ENCODE measurements around the gene UGT1A3. TPM values are rescaled to one million over a fixed set of nuclear protein-coding genes. Genes with fewer than 3 reads are reported as not detected.

UGT1A3 gene
- total RNA-seq, 1 experiment from 2014 or later: 5.9 TPM

GRCh38 chr2:233789554-233789953 lies 60.7 kb downstream of the UGT1A3 start:
- Mint-ChIP-seq H3K27ac (ENCODE audit: unreplicated experiment) (no peak overlapping the region), H3K9me3 (ENCODE audit: low read depth, unreplicated experiment) (peaks cover 6% of the 10 kb centered on the region), H3K4me1 (ENCODE audit: low read depth, unreplicated experiment) (no peaks in the 10 kb centered on the region), H3K27me3 (ENCODE audit: unreplicated experiment) (peaks cover 10% of the 10 kb centered on the region), H3K36me3 (ENCODE audit: insufficient read depth, unreplicated experiment) (peaks cover 6% of the 10 kb centered on the region), H3K4me3 (ENCODE audit: low read depth, unreplicated experiment) (no peak overlapping the region)
- CTCF ChIA-PET: no interaction called here
- no TSS peak for BruUV-seq (replicated peaks)
- no peak for TF ChIP-seq CTCF (IDR thresholded peaks at IDR 0.05; ENCODE audit: unreplicated experiment)
- intact Hi-C loops (cut with micrococcal nuclease; ENCODE audit: unreplicated experiment): no loop called here
- no peak for DNase-seq

GRCh38 chr2:233791151-233791882 lies 62.5 kb downstream of the UGT1A3 start:
- BruUV-seq (replicated peaks): no TSS peak
- CTCF ChIA-PET: interaction anchor here (1.0 kb wide), 1 partner anchor 224 kb away, joined by 18 read pairs; no protein-coding TSS in a partner anchor
- peaks cover 10% of the 10 kb centered on the region for H3K27me3 Mint-ChIP-seq (ENCODE audit: unreplicated experiment)
- H3K4me3 Mint-ChIP-seq (ENCODE audit: low read depth, unreplicated experiment): no peak overlapping the region
- no peak for DNase-seq
- peaks cover 6% of the 10 kb centered on the region for H3K36me3 Mint-ChIP-seq (ENCODE audit: insufficient read depth, unreplicated experiment)
- TF ChIP-seq CTCF (IDR thresholded peaks at IDR 0.05; ENCODE audit: unreplicated experiment): no peak
- intact Hi-C loops (cut with micrococcal nuclease; ENCODE audit: unreplicated experiment): no loop called here
- H3K4me1 Mint-ChIP-seq (ENCODE audit: low read depth, unreplicated experiment): no peaks in the 10 kb centered on the region
- H3K9me3 Mint-ChIP-seq (ENCODE audit: low read depth, unreplicated experiment): peaks cover 2% of the 10 kb centered on the region
- H3K27ac Mint-ChIP-seq (ENCODE audit: unreplicated experiment): no peak overlapping the region

GRCh38 chr2:233791883-233792329 lies 63.1 kb downstream of the UGT1A3 start:
- DNase-seq: no peak
- intact Hi-C loops (cut with micrococcal nuclease; ENCODE audit: unreplicated experiment): no loop called here
- no TSS peak for BruUV-seq (replicated peaks)
- Mint-ChIP-seq H3K27me3 (ENCODE audit: unreplicated experiment) (peaks cover 10% of the 10 kb centered on the region), H3K9me3 (ENCODE audit: low read depth, unreplicated experiment) (no peaks in the 10 kb centered on the region), H3K4me3 (ENCODE audit: low read depth, unreplicated experiment) (no peak overlapping the region), H3K4me1 (ENCODE audit: low read depth, unreplicated experiment) (no peaks in the 10 kb centered on the region), H3K36me3 (ENCODE audit: insufficient read depth, unreplicated experiment) (peaks cover 6% of the 10 kb centered on the region), H3K27ac (ENCODE audit: unreplicated experiment) (no peak overlapping the region)
- no peak for TF ChIP-seq CTCF (IDR thresholded peaks at IDR 0.05; ENCODE audit: unreplicated experiment)
- CTCF ChIA-PET: no interaction called here

GRCh38 chr2:233792720-233793119 lies 63.9 kb downstream of the UGT1A3 start:
- intact Hi-C loops (cut with micrococcal nuclease; ENCODE audit: unreplicated experiment): no loop called here
- Mint-ChIP-seq H3K4me1 (ENCODE audit: low read depth, unreplicated experiment) (no peaks in the 10 kb centered on the region), H3K36me3 (ENCODE audit: insufficient read depth, unreplicated experiment) (peaks cover 6% of the 10 kb centered on the region), H3K9me3 (ENCODE audit: low read depth, unreplicated experiment) (no peaks in the 10 kb centered on the region), H3K27me3 (ENCODE audit: unreplicated experiment) (peaks cover 10% of the 10 kb centered on the region), H3K27ac (ENCODE audit: unreplicated experiment) (no peak overlapping the region), H3K4me3 (ENCODE audit: low read depth, unreplicated experiment) (no peak overlapping the region)
- TF ChIP-seq CTCF (IDR thresholded peaks at IDR 0.05; ENCODE audit: unreplicated experiment): no peak
- no TSS peak for BruUV-seq (replicated peaks)
- no peak for DNase-seq
- CTCF ChIA-PET: no interaction called here

All from Calu3 (cell line).